AG09319 (cell line): ENCODE results near the gene TMEM250.

Experiments used
- DNase-seq: peaks from one replicate; pipeline ENCODE4 v3.0.0-alpha.2; 2010; ENCODE audit warnings: low read depth; ENCODE audit errors: extremely low read depth
- TF ChIP-seq, protein P1 (sequence below): IDR thresholded peaks from 2 replicates; pipeline ENCODE4 v1.5.1; 2011; ENCODE audit warnings: low read depth, mild to moderate bottlenecking, inconsistent platforms, low read length, moderate library complexity

TMEM250 gene

DNA sequence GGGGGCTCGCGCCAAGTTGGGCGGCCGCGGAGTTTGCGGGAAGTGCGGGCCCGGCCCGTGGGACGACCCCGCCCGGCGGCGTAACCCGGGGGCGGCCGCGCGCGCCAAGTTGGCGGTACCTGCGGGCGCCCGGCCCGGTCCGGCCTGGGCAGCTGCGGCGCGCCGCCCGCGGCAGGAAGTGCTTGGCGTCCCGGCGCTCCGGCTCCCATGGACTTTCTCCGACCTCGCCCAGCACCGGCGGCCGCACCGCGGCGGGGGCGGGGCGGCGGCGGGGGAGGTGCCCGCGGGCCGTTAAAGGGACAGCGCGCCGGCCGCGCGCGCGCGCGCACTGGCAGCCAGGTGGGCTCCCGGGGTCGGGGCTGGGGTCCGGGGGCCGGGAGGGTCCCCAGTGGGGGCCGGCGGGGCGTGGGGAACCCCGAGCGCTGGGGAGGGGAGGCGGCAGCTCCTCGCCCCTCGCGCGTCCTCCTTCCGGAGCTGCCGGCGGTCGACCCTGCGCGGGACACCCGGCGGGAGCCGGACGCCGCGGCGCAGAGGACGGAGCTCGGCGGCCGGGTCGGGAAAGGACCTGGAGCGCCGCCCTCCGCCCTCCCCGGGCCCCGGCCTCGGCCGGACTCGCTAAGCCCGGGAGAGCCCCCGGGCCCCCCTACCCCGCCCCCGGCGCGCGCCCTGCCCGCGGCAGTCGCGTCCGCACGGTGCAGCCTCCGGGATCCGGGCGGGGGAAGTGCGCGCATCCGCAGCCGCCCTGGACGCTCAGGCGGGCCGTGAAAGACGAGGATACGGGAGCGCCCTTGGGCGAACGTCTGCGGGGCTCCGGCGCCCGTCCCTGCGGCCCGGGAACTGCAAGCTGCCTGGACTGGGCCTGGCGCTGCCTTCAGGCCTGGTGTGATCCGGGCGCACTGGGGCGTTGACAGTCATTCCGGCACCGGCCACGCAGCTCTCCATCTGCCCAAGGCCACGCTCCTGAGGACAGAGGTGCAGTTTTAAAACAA, 23.3 kb downstream of the TMEM250 start, which contains the start of gene NACC2:
TSS of gene NACC2 (minus strand) at position 220 of the 989 bp plus-strand sequence. CDS start 44,768 bp downstream, outside the sequence.
- DNase-seq, result no peak
- TF ChIP-seq, protein P1, sequence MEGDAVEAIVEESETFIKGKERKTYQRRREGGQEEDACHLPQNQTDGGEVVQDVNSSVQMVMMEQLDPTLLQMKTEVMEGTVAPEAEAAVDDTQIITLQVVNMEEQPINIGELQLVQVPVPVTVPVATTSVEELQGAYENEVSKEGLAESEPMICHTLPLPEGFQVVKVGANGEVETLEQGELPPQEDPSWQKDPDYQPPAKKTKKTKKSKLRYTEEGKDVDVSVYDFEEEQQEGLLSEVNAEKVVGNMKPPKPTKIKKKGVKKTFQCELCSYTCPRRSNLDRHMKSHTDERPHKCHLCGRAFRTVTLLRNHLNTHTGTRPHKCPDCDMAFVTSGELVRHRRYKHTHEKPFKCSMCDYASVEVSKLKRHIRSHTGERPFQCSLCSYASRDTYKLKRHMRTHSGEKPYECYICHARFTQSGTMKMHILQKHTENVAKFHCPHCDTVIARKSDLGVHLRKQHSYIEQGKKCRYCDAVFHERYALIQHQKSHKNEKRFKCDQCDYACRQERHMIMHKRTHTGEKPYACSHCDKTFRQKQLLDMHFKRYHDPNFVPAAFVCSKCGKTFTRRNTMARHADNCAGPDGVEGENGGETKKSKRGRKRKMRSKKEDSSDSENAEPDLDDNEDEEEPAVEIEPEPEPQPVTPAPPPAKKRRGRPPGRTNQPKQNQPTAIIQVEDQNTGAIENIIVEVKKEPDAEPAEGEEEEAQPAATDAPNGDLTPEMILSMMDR, result no peak

DNA sequence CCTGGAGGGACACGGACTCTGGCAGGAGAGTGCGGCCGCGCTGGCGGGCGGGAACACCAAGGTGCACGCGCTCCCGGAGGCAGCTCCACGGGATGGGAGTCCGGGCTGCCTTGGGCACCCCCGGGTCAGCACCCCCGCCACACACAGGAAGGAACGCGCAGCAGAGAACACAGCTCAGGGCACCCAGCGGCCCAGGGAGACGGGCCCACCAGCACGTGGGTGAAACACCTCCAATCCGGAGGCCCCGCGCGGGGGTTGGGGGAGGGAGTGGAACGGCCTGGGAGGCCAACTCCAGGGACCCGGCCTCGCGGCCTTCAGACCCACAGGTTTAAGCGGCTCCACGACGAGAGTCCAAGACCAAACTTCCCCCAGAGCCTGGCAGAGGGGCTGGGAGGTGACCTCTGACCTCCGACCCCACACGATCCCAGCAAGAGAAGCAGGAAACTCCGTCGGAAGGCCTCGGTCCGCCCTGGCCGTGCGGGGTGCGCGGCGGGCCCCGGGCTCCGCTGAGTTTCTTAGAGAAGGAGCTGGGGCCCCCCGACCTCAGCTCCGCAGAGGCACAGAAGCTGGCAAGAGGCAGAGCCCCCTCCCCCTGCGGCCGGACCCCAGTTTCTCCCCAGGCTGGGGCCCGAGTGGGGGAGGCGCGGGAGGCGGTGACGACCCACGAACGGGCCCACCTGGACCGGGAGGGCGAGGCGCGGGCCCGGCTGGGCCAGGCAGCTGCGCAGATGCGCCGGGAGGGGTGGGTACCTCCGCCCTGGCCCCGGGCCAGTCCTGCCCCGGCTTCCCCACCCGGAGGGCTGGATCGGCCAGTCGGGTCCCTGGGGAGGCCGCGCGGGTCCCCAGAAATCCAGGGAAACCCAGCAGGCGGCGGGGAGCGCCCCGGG, 24.4 kb downstream of the TMEM250 start:
- DNase-seq, result no peak
- TF ChIP-seq, protein P1, result no peak

DNA sequence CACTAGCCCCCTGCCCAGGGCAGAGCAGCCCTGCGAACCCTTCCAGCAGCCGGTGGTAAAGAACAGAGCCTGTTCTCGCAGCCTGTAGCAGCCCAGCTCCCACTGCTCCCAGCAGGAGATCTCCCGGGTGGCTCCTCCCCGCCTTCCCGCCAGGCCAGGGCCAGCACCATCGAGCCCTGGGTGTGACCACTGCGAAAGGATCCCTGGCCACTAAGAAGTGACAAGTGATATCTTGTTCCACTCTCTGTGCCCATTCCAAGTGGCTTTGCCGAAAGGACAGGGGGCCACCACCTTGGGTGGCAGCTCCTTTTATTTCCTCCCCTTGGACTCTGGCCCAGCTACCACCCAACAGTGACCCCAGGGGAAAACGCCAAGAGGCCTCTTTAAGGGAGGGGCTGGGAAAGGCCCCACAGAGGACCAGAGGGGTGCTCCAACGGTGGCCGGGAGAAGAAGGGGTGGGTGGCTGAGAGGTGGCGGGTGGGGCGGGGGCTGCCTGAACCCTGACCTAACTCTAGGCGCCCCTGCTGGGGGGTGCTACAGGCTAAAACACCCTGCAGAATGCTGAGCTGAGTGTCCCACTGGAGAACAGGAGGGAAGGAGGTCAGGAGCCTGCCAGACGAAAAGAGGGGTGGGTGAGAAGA, 25.2 kb downstream of the TMEM250 start:
- TF ChIP-seq, protein P1, result no peak
- DNase-seq, result no peak

DNA sequence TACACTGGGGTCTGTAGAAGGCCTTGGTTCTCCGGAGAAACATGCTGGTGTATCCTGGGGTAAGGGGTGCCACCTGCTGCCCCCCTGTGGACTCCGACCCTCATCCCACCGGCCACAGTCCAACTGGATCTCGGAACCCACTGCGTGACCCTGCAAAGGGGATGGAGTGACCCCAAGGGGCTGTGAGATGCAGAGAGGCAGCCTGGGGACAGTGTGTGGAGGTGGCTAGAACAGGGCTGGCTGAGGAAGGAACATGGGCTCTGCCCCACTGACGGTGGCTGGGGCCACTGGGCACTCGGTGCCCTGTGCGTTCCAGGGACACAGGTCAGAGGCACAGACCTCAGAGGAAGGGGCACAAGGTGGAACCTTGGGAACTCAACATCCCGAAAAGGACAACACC, 25.9 kb downstream of the TMEM250 start:
- DNase-seq, result no peak

DNA sequence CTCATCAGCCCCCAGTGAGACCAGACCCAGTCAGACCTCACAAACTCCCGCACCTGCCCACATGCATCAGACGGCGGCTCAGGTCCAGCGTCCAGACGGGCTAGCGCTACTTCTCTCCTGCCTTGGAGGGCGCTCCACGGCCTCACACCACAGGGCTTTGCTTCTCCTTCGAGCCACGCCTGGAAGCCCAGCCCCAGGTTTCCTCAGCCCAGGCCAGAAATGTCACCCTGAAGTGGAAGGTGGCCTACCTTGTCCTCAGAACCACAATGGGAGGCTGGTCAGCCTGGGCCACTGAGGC, 26.4 kb downstream of the TMEM250 start:
- TF ChIP-seq, protein P1, result no peak
- no peak for DNase-seq

More for the DNA sequence above, 25.9 kb downstream of the TMEM250 start:
- TF ChIP-seq, protein P1, result no peak

DNA sequence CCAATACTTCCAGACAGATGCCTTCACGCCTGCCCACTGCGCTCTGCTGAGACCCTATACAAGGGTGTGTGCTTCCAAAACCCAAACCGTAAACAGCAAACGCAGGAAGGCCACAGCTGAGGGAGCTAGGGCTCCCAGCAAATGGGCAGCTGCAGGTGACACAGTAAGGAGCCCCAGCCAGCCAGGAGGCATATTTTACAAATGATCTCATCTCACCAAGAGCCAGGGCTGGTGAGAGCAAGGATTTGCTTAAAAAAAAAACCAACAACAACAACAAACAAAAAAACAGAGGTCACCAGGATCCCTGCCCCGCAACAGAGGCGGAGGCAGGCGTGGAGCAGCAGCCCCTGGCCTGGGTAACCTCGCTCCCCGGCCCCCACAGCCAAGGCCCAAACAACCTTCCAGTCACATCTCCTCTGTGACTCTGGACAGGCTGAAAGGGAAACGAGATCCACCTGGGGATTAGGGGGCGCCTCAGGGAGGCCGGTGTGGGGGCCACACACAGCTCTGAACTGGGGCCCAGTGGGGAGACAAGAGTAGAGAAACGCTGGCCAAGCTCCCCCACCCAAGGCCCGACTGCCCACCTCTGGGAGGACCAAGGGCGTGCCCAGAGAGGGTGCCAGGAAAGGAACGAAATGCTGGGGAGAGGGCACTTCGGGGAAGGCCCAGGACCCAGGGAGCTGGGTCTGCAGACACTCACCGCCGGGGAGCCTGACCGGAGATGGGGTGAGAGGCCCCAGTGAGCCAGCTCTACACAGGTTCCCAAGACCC, 26.9 kb downstream of the TMEM250 start:
- DNase-seq, result no peak
- TF ChIP-seq, protein P1, result no peak
